Upper lobe of left lung (tissue), 4 donors: ENCODE results near the gene TMPRSS6.

Source experiments
- CTCF ChIP-seq, 6 experiments: fragments of 450-650 bp in 4 of 6; fragments of 200-600 bp in 2 of 6; sonication (generic) in 2 of 6; IDR thresholded peaks; one replicate each; pipeline ENCODE4 v1.5.1; 2016 to 2019; ENCODE audit warnings: antibody characterized with exemption in 6 of 6
- POLR2A ChIP-seq, 4 donors: fragments of 450-650 bp; IDR thresholded peaks; one replicate each; pipeline ENCODE4 v1.5.1; 2016 to 2017; ENCODE audit warnings: antibody characterized with exemption in 4 of 4, mild to moderate bottlenecking in 2 of 4
- POLR2AphosphoS5 ChIP-seq, 2 donors: sonication (generic); formaldehyde crosslinking; IDR thresholded peaks; one replicate each; pipeline ENCODE4 v1.5.1; 2017; ENCODE audit warnings: antibody characterized with exemption in 2 of 2

DNA sequence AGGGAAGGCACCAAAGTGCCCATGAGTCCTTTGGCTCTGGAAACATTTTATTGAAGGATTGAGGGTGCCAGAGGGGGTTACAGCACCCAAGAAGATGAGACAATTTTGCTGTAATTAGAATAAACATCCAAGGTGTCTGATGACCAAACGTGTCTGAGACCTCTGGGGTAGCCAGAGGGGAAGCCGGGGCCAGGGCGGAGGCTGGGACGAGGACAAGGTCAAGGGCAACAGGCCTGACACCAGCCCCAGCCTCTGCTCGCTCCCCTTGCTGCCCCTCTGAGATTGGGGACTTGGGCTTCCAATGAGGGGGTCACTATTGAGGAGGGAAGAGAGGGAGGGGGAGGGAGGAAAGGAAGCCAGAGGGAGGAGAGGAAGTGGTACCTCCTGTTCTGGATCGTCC lies 25.6 kb downstream of the TMPRSS6 start:
- TF ChIP-seq CTCF (IDR thresholded peaks at IDR 0.05) (no peak), POLR2AphosphoS5 (IDR thresholded peaks at IDR 0.05) (no peak), POLR2A (IDR thresholded peaks at IDR 0.05) (no peak)
